H1 (cell line): ENCODE results near the gene PSME2. TPM values are rescaled to one million over a fixed set of nuclear protein-coding genes. Genes with fewer than 3 reads are reported as not detected.

Experiments
- CTCF ChIA-PET: fragments of 300-600 bp; sonication (Branson Sonifier 250); formaldehyde crosslinking; loops from one replicate; lab custom pipeline; 2021; ENCODE audit not compliant: partially characterized antibody; lab: Charles Lee
- POLR2A ChIA-PET: fragments of 300-600 bp; sonication (Branson Sonifier 250); formaldehyde crosslinking; loops from one replicate; lab custom pipeline; 2021; ENCODE audit warnings: inconsistent platforms; ENCODE audit not compliant: partially characterized antibody; lab: Charles Lee
- DNase-seq, 2 experiments: peaks; one replicate each; pipeline versions ENCODE4 v3.0.0 to v3.0.0-alpha.2; 2010 to 2022; ENCODE audit warnings: low spot score in 2 of 2, low read depth in 1 of 2, mixed read lengths in 1 of 2
- FAIRE-seq: peaks from 2 replicates; lab custom pipeline; 2011; peaks lifted over from hg19 to GRCh38; lab: Jason Lieb, UNC
- H2AFZ ChIP-seq: 2 replicates; pipeline ENCODE4 v1.8.1; 2012; ENCODE audit warnings: low read length, inconsistent platforms
- H2AK5ac ChIP-seq: 2 replicates; pipeline ENCODE4 v1.6.1; 2013; ENCODE audit warnings: low read depth, low read length
- H2BK120ac ChIP-seq: replicated peaks from 2 replicates; pipeline ENCODE3; 2013; ENCODE audit warnings: low read depth, low read length, inconsistent platforms
- H2BK12ac ChIP-seq: 2 replicates; pipeline ENCODE4 v1.6.1; 2013; ENCODE audit warnings: low read depth, low read length
- H2BK15ac ChIP-seq: 2 replicates; pipeline ENCODE4 v1.6.1; 2013; ENCODE audit warnings: low read length
- H2BK20ac ChIP-seq: 2 replicates; pipeline ENCODE4 v1.6.1; 2013; ENCODE audit warnings: low read length
- H2BK5ac ChIP-seq: 2 replicates; pipeline ENCODE4 v1.6.1; 2013; ENCODE audit warnings: low read depth, low read length
- H3K14ac ChIP-seq: 2 replicates; pipeline ENCODE4 v1.6.1; 2013; ENCODE audit warnings: inconsistent platforms; ENCODE audit not compliant: insufficient read length
- H3K18ac ChIP-seq: 2 replicates; pipeline ENCODE4 v1.6.1; 2013; ENCODE audit warnings: low read length; ENCODE audit errors: extremely low read depth
- H3K23ac ChIP-seq: 2 replicates; pipeline ENCODE4 v1.6.1; 2013; ENCODE audit warnings: inconsistent platforms; ENCODE audit not compliant: insufficient read length
- H3K23me2 ChIP-seq: 2 replicates; pipeline ENCODE4 v1.6.1; 2013; ENCODE audit warnings: low read depth, low read length
- H3K27ac ChIP-seq: 2 replicates; pipeline ENCODE4 v1.6.1; 2011; ENCODE audit warnings: low read depth, low read length, inconsistent platforms
- H3K27me3 ChIP-seq, 4 experiments: replicated peaks in 1 of 4; 1 replicate in 1 of 4; 2 replicates in 3 of 4; pipeline versions ENCODE4 v1.6.1 to v1.8.1; 2011 to 2013; ENCODE audit warnings: low read length in 3 of 4, mild to moderate bottlenecking in 3 of 4, inconsistent platforms in 2 of 4, mixed read lengths in 2 of 4, moderate library complexity in 1 of 4; ENCODE audit not compliant: control insufficient read depth in 3 of 4, insufficient read depth in 3 of 4; ENCODE audit errors: extremely low read depth in 1 of 4
- H3K36me3 ChIP-seq, 4 experiments: 2 replicates each; pipeline versions ENCODE4 v1.6.1 to v1.8.1; 2011 to 2013; ENCODE audit warnings: mild to moderate bottlenecking in 4 of 4, low read length in 3 of 4, moderate library complexity in 2 of 4, control low read depth in 1 of 4, inconsistent platforms in 1 of 4; ENCODE audit not compliant: insufficient read depth in 4 of 4, control insufficient read depth in 2 of 4
- H3K4ac ChIP-seq: replicated peaks from 2 replicates; pipeline ENCODE3; 2013; ENCODE audit warnings: low read length, low read depth, mixed read lengths, inconsistent platforms; ENCODE audit not compliant: insufficient read length
- H3K4me1 ChIP-seq, 4 experiments: replicated peaks in 1 of 4; 1 replicate in 1 of 4; 2 replicates in 3 of 4; pipeline versions ENCODE4 v1.6.1 to v1.8.1; 2011 to 2013; ENCODE audit warnings: low read length in 3 of 4, inconsistent platforms in 2 of 4, mixed read lengths in 1 of 4; ENCODE audit not compliant: insufficient read depth in 4 of 4, control insufficient read depth in 3 of 4
- H3K4me2 ChIP-seq, 2 experiments: 2 replicates each; pipeline versions ENCODE4 v1.6.1 to v1.8.1; 2011 to 2013; ENCODE audit warnings: low read depth in 2 of 2, low read length in 2 of 2, control low read depth in 1 of 2, inconsistent platforms in 1 of 2, mild to moderate bottlenecking in 1 of 2; ENCODE audit not compliant: insufficient read depth in 1 of 2
- H3K4me3 ChIP-seq, 4 experiments: fragments of 200-600, 300-600 bp in 1 of 4; sonication (generic), shearing (Covaris generic), sonication (Bioruptor Twin) in 1 of 4; 2 replicates each; pipeline versions ENCODE4 v1.5.1 to v1.8.1; 2011 to 2016; ENCODE audit warnings: low read length in 4 of 4, low read depth in 3 of 4, control low read depth in 2 of 4, inconsistent platforms in 2 of 4, mild to moderate bottlenecking in 2 of 4, mixed read lengths in 1 of 4, moderate library complexity in 1 of 4; ENCODE audit not compliant: insufficient read depth in 2 of 4; ENCODE audit errors: extremely low read depth in 1 of 4
- H3K56ac ChIP-seq: replicated peaks from 2 replicates; pipeline ENCODE3; 2013; ENCODE audit warnings: low read depth, mild to moderate bottlenecking, mixed read lengths, low read length, inconsistent platforms; ENCODE audit not compliant: insufficient read length
- H3K79me1 ChIP-seq: 2 replicates; pipeline ENCODE4 v1.6.1; 2013; ENCODE audit warnings: low read depth, low read length, control low read depth
- H3K79me2 ChIP-seq, 2 experiments: 2 replicates each; pipeline versions ENCODE4 v1.6.1 to v1.8.1; 2012 to 2013; ENCODE audit warnings: low read length in 2 of 2, mild to moderate bottlenecking in 2 of 2, inconsistent platforms in 1 of 2; ENCODE audit not compliant: insufficient read depth in 2 of 2, control insufficient read depth in 1 of 2
- H3K9ac ChIP-seq, 4 experiments: replicated peaks in 1 of 4; 1 replicate in 1 of 4; 2 replicates in 3 of 4; pipeline versions ENCODE4 v1.6.1 to v1.8.1; 2011 to 2013; ENCODE audit warnings: low read depth in 3 of 4, low read length in 3 of 4, control low read depth in 2 of 4, mild to moderate bottlenecking in 2 of 4, moderate library complexity in 2 of 4, inconsistent platforms in 1 of 4; ENCODE audit errors: extremely low read depth in 1 of 4
- H3K9me3 ChIP-seq, 2 experiments: 2 replicates each; pipeline versions ENCODE4 v1.6.1 to v1.8.1; 2012 to 2013; ENCODE audit warnings: mild to moderate bottlenecking in 2 of 2, moderate library complexity in 2 of 2, control low read depth in 1 of 2, inconsistent platforms in 1 of 2, low read depth in 1 of 2, low read length in 1 of 2, mixed read lengths in 1 of 2; ENCODE audit not compliant: insufficient read depth in 2 of 2
- H4K20me1 ChIP-seq, 2 experiments: replicated peaks in 1 of 2; 2 replicates each; pipeline versions ENCODE3 to v1.8.1; 2011 to 2013; ENCODE audit warnings: inconsistent platforms in 2 of 2, low read length in 2 of 2, mild to moderate bottlenecking in 1 of 2; ENCODE audit not compliant: insufficient read depth in 2 of 2, control insufficient read depth in 1 of 2
- H4K5ac ChIP-seq: 2 replicates; pipeline ENCODE4 v1.6.1; 2013; ENCODE audit warnings: low read length, low read depth, mixed read lengths, inconsistent platforms; ENCODE audit not compliant: insufficient read length
- H4K8ac ChIP-seq: 2 replicates; pipeline ENCODE4 v1.8.0; 2013; ENCODE audit warnings: mild to moderate bottlenecking, moderate library complexity, low read length, inconsistent platforms; ENCODE audit not compliant: insufficient read depth; ENCODE audit errors: extremely low read depth
- H4K91ac ChIP-seq: replicated peaks from 2 replicates; pipeline ENCODE3; 2013; ENCODE audit warnings: low read length, mixed read lengths, inconsistent platforms; ENCODE audit not compliant: insufficient read length
- ASH2L ChIP-seq: fragments of 200-600, 300-600 bp; sonication (generic); IDR thresholded peaks from one replicate; pipeline ENCODE4 v1.7.1; 2017; ENCODE audit warnings: low read length
- BCL11A ChIP-seq, 2 experiments: IDR thresholded peaks; one replicate each; pipeline ENCODE4 v1.6.1; 2011; ENCODE audit warnings: low read depth in 2 of 2, low read length in 2 of 2, mild to moderate bottlenecking in 2 of 2
- EZH2 ChIP-seq: fragments of 200-600 bp; sonication (generic); IDR thresholded peaks from 2 replicates; pipeline ENCODE4 v1.7.1; 2012; ENCODE audit warnings: low read depth, mild to moderate bottlenecking, moderate library complexity, low read length, inconsistent platforms; ENCODE audit not compliant: severe bottlenecking
- JUND ChIP-seq: IDR thresholded peaks from 2 replicates; pipeline ENCODE4 v1.6.1; 2011; ENCODE audit warnings: mild to moderate bottlenecking, improper control_type of control experiment, low read length
- KDM4A ChIP-seq: IDR thresholded peaks from one replicate; pipeline ENCODE4 v1.7.1; 2012; ENCODE audit warnings: low read depth, mild to moderate bottlenecking, moderate library complexity, low read length, inconsistent platforms; ENCODE audit not compliant: severe bottlenecking
- MAX ChIP-seq: IDR thresholded peaks from 2 replicates; pipeline ENCODE4 v1.6.1; 2012; ENCODE audit warnings: inconsistent platforms
- PHF8 ChIP-seq: fragments of 200-600 bp; sonication (generic); conservative IDR thresholded peaks from 2 replicates; pipeline ENCODE4 v1.7.1; 2012; ENCODE audit warnings: low read depth, mild to moderate bottlenecking, inconsistent platforms, low read length, moderate library complexity
- POLR2AphosphoS5 ChIP-seq: IDR thresholded peaks from 2 replicates; pipeline ENCODE4 v1.6.1; 2011; ENCODE audit warnings: low read depth, low read length
- SP2 ChIP-seq: IDR thresholded peaks from 2 replicates; pipeline ENCODE4 v1.6.1; 2012; ENCODE audit warnings: mild to moderate bottlenecking, low read length, inconsistent platforms
- TBP ChIP-seq: IDR thresholded peaks from 2 replicates; pipeline ENCODE4 v1.6.1; 2011; ENCODE audit warnings: low read depth, low read length, improper control_type of control experiment
- TEAD4 ChIP-seq: IDR thresholded peaks from 2 replicates; pipeline ENCODE4 v1.6.1; 2012; ENCODE audit warnings: low read depth, low read length, inconsistent platforms, mixed read lengths
- WGBS, 2 experiments: shearing (Covaris generic) in 1 of 2; methylation state at CpG; one replicate each; pipeline versions ENCODE4 v1.1.6 to v1.1.7; 2013 to 2015; ENCODE audit warnings: low lambda C conversion rate in 2 of 2, mixed read lengths in 2 of 2, inconsistent platforms in 1 of 2, low coverage in 1 of 2, missing lambda C conversion rate in 1 of 2; ENCODE audit not compliant: insufficient replicate concordance in 2 of 2, insufficient coverage in 1 of 2, insufficient read length in 1 of 2; ENCODE audit errors: extremely low coverage in 1 of 2, missing lambda C conversion rate in 1 of 2; 5-methylcytosine and 5-hydroxymethylcytosine counted together
- polyA plus RNA-seq, 7 experiments: library from polyadenylated mRNA; depleted of rRNA in 3 of 7; stranded (reverse) in 5 of 7; unstranded in 2 of 7; fragments of >200 nt in 5 of 7; fragments of 200-250 nt in 2 of 7; gene quantifications; 1 replicate in 5 of 7; 2 replicates in 1 of 7; 4 replicates in 1 of 7; pipeline versions ENCODE4 v1.2.1 to v1.2.3, GENCODE V29; 2011 to 2013; ENCODE audit warnings: missing spikeins in 2 of 7, mixed read lengths in 2 of 7
- total RNA-seq: library from RNA; stranded (reverse); fragmentation: NEBNext Ultra II Directional; extraction: Animal tissue kit (Norgen Biotek cat#: 25700); gene quantifications from 2 replicates; pipeline ENCODE4 v1.2.1, GENCODE V29; 2021

PSME2 gene
- total and polyA plus RNA-seq, 2 of the 8 experiments (the other 6 are each of a cell fraction or from before 2014, with no cell fraction given), result 71.8 to 111 TPM

GRCh38 chr14:24113801-24114531, 32.4 kb downstream of the PSME2 start:
- no peak overlapping the region for H2BK120ac ChIP-seq
- no peaks in the 10 kb centered on the region for H3K27me3 ChIP-seq
- H2AFZ ChIP-seq, result peak overlapping the region; percentile 89
- peaks cover 7% of the 10 kb centered on the region for H3K23me2 ChIP-seq
- FAIRE-seq, result no peak
- peaks cover 5% of the 10 kb centered on the region; the same call in 1 of the 2 replicates for H3K79me1 ChIP-seq
- ChIA-PET POLR2A (interaction anchor here (1.0 to 7.1 kb wide), 22 partner anchors 10 to 533 kb away, joined by 3 to 125 read pairs (median 5); partner anchors contain the start of genes CARMIL3, DHRS4L2, EMC9 and FITM1), CTCF (interaction anchor here (0.6 to 2.7 kb wide), 17 partner anchors 13 to 322 kb away, joined by 3 to 20 read pairs (median 4); partner anchors contain the start of genes EMC9, IRF9, PCK2 and PSME2)
- H2BK5ac ChIP-seq, result peak overlapping the region; percentile 100
- 4% methylated on average over 38 of the region's 42 CpGs; no CpG with 5 or more reads in 1 of the 2 experiments for WGBS, 2 experiments
- H4K8ac ChIP-seq, result peak overlapping the region; percentile 93
- H3K4ac ChIP-seq, result peak overlapping the region; percentile 65
- H3K4me3 ChIP-seq, result peak overlapping the region; percentile 68 to 89 (median 76)
- peaks cover 0 to 4% (median 2%) of the 10 kb centered on the region in 4 experiments; a peak in 5 of 7 replicates for H3K4me1 ChIP-seq
- no peaks in the 10 kb centered on the region for H3K9me3 ChIP-seq
- peak overlapping the region; percentile 83 for H4K91ac ChIP-seq
- peak overlapping the region; percentile 12 for H3K56ac ChIP-seq
- peak; percentile 54 to 81 for DNase-seq
- no peaks in the 10 kb centered on the region for H4K20me1 ChIP-seq
- peak overlapping the region; percentile 54; the same call in 1 of the 2 replicates for H3K27ac ChIP-seq
- H4K5ac ChIP-seq, result peak overlapping the region; percentile 82
- H3K4me2 ChIP-seq, result peak overlapping the region; percentile 85 to 91
- peaks cover 0 to 10% of the 10 kb centered on the region in 2 experiments; a peak in 2 of 4 replicates for H3K79me2 ChIP-seq
- H3K23ac ChIP-seq, result no peak overlapping the region
- H3K36me3 ChIP-seq, result peaks cover 9 to 18% (median 14%) of the 10 kb centered on the region in 4 experiments
- peak overlapping the region; percentile 90 for H3K18ac ChIP-seq
- peak overlapping the region; percentile 80; the same call in 1 of the 2 replicates for H2BK12ac ChIP-seq
- no peak overlapping the region; the same call in 1 of the 2 replicates for H2BK15ac ChIP-seq
- peak overlapping the region; percentile 8 for H3K14ac ChIP-seq
- peak overlapping the region in 3 of 4 experiments; percentile 49 to 72 (median 71); a peak in 5 of 7 replicates for H3K9ac ChIP-seq
- no peak overlapping the region for H2AK5ac ChIP-seq
- no peak overlapping the region; the same call in 1 of the 2 replicates for H2BK20ac ChIP-seq
- TF ChIP-seq BCL11A (IDR thresholded peaks at IDR 0.05; ENCODE audit: low read depth in 2 of 2, low read length in 2 of 2) (no peak), PHF8 (peak; percentile 15; the same call in 1 of the 2 replicates), ASH2L (peak; percentile 89), TBP (peak; percentile 13), MAX (0 out of 2 replicates have a peak, but pooled peaks have one; percentile 33), SP2 (no peak), KDM4A (peak; percentile 55), JUND (no peak), POLR2AphosphoS5 (no peak), EZH2 (no peak), TEAD4 (no peak)
